GM19023 (cell line): ENCODE measurements around the gene LZTR1.
"Not testable (repeated sequence)": the region's sequence is repeated elsewhere in the genome, so short reads cannot be mapped to it uniquely, and the experiment has no call there.

Experiments used
- ATAC-seq: cut with Tn5 transposase; IDR thresholded peaks from one replicate; pipeline ENCODE4 v1.9.1; 2021; ENCODE audit warnings: mild to moderate bottlenecking, moderate library complexity; ENCODE audit not compliant: unreplicated experiment

LZTR1 gene

GRCh38 chr22:20965104-20965887 is 16.8 kb upstream of the LZTR1 start:
- ATAC-seq, result no peak

GRCh38 chr22:20965888-20966855 is 15.9 kb upstream of the LZTR1 start:
- ATAC-seq, result no peak

- ATAC-seq, result no peak
Measured at GRCh38 chr22:20966883-20967696, 15.0 kb upstream of the LZTR1 start, which contains the start of gene AIFM3. Gene AIFM3 (plus strand): TSS chr22:20967255. CDS start chr22:20967945, 690 bp downstream.

- ATAC-seq, result no peak
Measured at GRCh38 chr22:20967697-20968211, 14.3 kb upstream of the LZTR1 start.

- ATAC-seq, result no peak
Measured at GRCh38 chr22:20968281-20968977, 13.7 kb upstream of the LZTR1 start.

GRCh38 chr22:20970939-20971657 is 11.0 kb upstream of the LZTR1 start:
- ATAC-seq, result no peak

GRCh38 chr22:20972014-20972694 is 9.9 kb upstream of the LZTR1 start:
- not testable (repeated sequence) for ATAC-seq

- ATAC-seq, result no peak
Measured at GRCh38 chr22:20972933-20973577, 9.0 kb upstream of the LZTR1 start.

- ATAC-seq, result no peak
Measured at GRCh38 chr22:20973634-20974286, 8.3 kb upstream of the LZTR1 start.

- no peak for ATAC-seq
Measured at GRCh38 chr22:20974336-20974955, 7.7 kb upstream of the LZTR1 start.

GRCh38 chr22:20975541-20976290 is 6.4 kb upstream of the LZTR1 start:
- ATAC-seq, result no peak

GRCh38 chr22:20976291-20976877 is 5.7 kb upstream of the LZTR1 start:
- ATAC-seq, result no peak

GRCh38 chr22:20977019-20977418 is 5.1 kb upstream of the LZTR1 start:
- no peak for ATAC-seq

- no peak for ATAC-seq
Measured at GRCh38 chr22:20977516-20978170, 4.5 kb upstream of the LZTR1 start.

- no peak for ATAC-seq
Measured at GRCh38 chr22:20978419-20978818, 3.7 kb upstream of the LZTR1 start.
